HepG2 (cell line): ENCODE measurements around the gene MADCAM1. TPM values are rescaled to one million over a fixed set of nuclear protein-coding genes. Genes with fewer than 3 reads are reported as not detected.
A peak's percentile ranks its signal among the peaks of the same experiment; 100 is the strongest.

ENCODE experiments used
- CBX5 ChIP-seq: sonication (generic); formaldehyde crosslinking; IDR thresholded peaks from 2 replicates; pipeline ENCODE4 v1.4.0; 2020; ENCODE audit warnings: missing genetic modification reagents, borderline replicate concordance
- CSRNP1 ChIP-seq: sonication (generic); formaldehyde crosslinking; IDR thresholded peaks from 2 replicates; pipeline ENCODE4 v1.8.1; 2023; ENCODE audit warnings: mild to moderate bottlenecking, missing genetic modification reagents
- CTCF ChIP-seq: sonication (generic); formaldehyde crosslinking; IDR thresholded peaks from 2 replicates; pipeline ENCODE4 v1.5.0; 2020; ENCODE audit warnings: mild to moderate bottlenecking, missing genetic modification reagents, moderate library complexity
- EED ChIP-seq: sonication (generic); formaldehyde crosslinking; IDR thresholded peaks from 2 replicates; pipeline ENCODE4 v1.5.0; 2020; ENCODE audit warnings: mild to moderate bottlenecking, missing genetic modification reagents
- HOXD1 ChIP-seq: sonication (generic); formaldehyde crosslinking; IDR thresholded peaks from 2 replicates; pipeline ENCODE4 v1.5.0; 2020; ENCODE audit warnings: missing genetic modification reagents
- MEF2D ChIP-seq: sonication (generic); formaldehyde crosslinking; IDR thresholded peaks from 2 replicates; pipeline ENCODE4 v1.5.1; 2020; ENCODE audit warnings: mild to moderate bottlenecking, missing genetic modification reagents
- NR2C2 ChIP-seq: sonication (generic); formaldehyde crosslinking; IDR thresholded peaks from 2 replicates; pipeline ENCODE4 v1.4.0; 2020; ENCODE audit warnings: missing genetic modification reagents, mild to moderate bottlenecking, moderate library complexity, borderline replicate concordance
- RBM39 ChIP-seq: fragments of 200-400 bp; formaldehyde crosslinking; IDR thresholded peaks from one replicate; pipeline ENCODE4 v1.6.1; 2018; ENCODE audit warnings: antibody characterized with exemption, mild to moderate bottlenecking, low read depth, low read length; ENCODE audit not compliant: poor library complexity, severe bottlenecking
- RFX1 ChIP-seq: fragments of 450-650 bp; IDR thresholded peaks from 2 replicates; pipeline ENCODE4 v1.6.1; 2017
- RXRB ChIP-seq: IDR thresholded peaks from 2 replicates; pipeline ENCODE4 v1.6.1; 2016; ENCODE audit warnings: borderline replicate concordance, missing genetic modification reagents, missing compliant biosample characterization
- SATB2 ChIP-seq: sonication (generic); formaldehyde crosslinking; IDR thresholded peaks from 2 replicates; pipeline ENCODE4 v1.5.0; 2020; ENCODE audit warnings: missing genetic modification reagents
- SETDB1 ChIP-seq: sonication (generic); formaldehyde crosslinking; IDR thresholded peaks from 2 replicates; pipeline ENCODE4 v1.5.1; 2020; ENCODE audit warnings: missing genetic modification reagents, mild to moderate bottlenecking, borderline replicate concordance
- SMARCC2 ChIP-seq: fragments of 450-650 bp; IDR thresholded peaks from 2 replicates; pipeline ENCODE4 v1.6.1; 2017; ENCODE audit warnings: antibody characterized with exemption, mild to moderate bottlenecking
- SMARCE1 ChIP-seq: fragments of 450-650 bp; IDR thresholded peaks from 2 replicates; pipeline ENCODE4 v1.6.1; 2017; ENCODE audit warnings: borderline replicate concordance
- TRAFD1 ChIP-seq: sonication (generic); formaldehyde crosslinking; IDR thresholded peaks from 2 replicates; pipeline ENCODE4 v1.5.1; 2020; ENCODE audit warnings: missing genetic modification reagents, mild to moderate bottlenecking, borderline replicate concordance
- ZFP37 ChIP-seq: sonication (generic); formaldehyde crosslinking; IDR thresholded peaks from 2 replicates; pipeline ENCODE4 v1.4.0; 2020; ENCODE audit warnings: missing genetic modification reagents, borderline replicate concordance
- ZMYM2 ChIP-seq: sonication (generic); formaldehyde crosslinking; IDR thresholded peaks from 2 replicates; pipeline ENCODE4 v1.8.0; 2022; ENCODE audit warnings: mild to moderate bottlenecking, missing genetic modification reagents
- ZNF235 ChIP-seq: sonication (generic); formaldehyde crosslinking; IDR thresholded peaks from 2 replicates; pipeline ENCODE4 v1.8.1; 2023; ENCODE audit warnings: mild to moderate bottlenecking, missing genetic modification reagents, borderline replicate concordance
- ZNF512 ChIP-seq: sonication (generic); formaldehyde crosslinking; IDR thresholded peaks from 2 replicates; pipeline ENCODE4 v1.4.0; 2020; ENCODE audit warnings: mild to moderate bottlenecking, missing genetic modification reagents
- ZNF598 ChIP-seq: sonication (generic); formaldehyde crosslinking; IDR thresholded peaks from 2 replicates; pipeline ENCODE4 v1.5.1; 2020; ENCODE audit warnings: mild to moderate bottlenecking, missing genetic modification reagents, borderline replicate concordance
- ZNF614 ChIP-seq: IDR thresholded peaks from 2 replicates; pipeline ENCODE4 v1.6.1; 2018; ENCODE audit warnings: missing biosample characterization, missing genetic modification reagents, inconsistent platforms, borderline replicate concordance
- polyA plus RNA-seq, 8 experiments: library from polyadenylated mRNA; depleted of rRNA in 3 of 8; stranded (reverse) in 7 of 8; unstranded in 1 of 8; fragments of >200 nt; fragmentation: Illumina TruSeq in 4 of 8; extraction: Trizol in 4 of 8; gene quantifications; 2 replicates each; pipeline versions ENCODE4 v1.2.1 to v1.2.3, GENCODE V29; 2011 to 2016; ENCODE audit warnings: low read depth in 4 of 8, missing spikeins in 1 of 8, mixed read lengths in 1 of 8; ENCODE audit not compliant: insufficient read depth in 1 of 8
- total RNA-seq, 5 experiments: library from RNA; depleted of rRNA; stranded (reverse); fragments of >200 nt; fragmentation: Illumina TruSeq; extraction: Trizol; gene quantifications; 2 replicates each; pipeline ENCODE4 v1.2.3, GENCODE V29; 2016; ENCODE audit warnings: low read depth in 1 of 5

Gene MADCAM1
- total and polyA plus RNA-seq, 2 of the 13 experiments (the other 11 are each of a cell fraction or from before 2014, with no cell fraction given) = 0.29 to 0.33 TPM

- TF ChIP-seq SATB2 = no peak
- TF ChIP-seq ZNF512 (CRISPR knock-in tag) = no peak
- TF ChIP-seq ZNF598 (CRISPR knock-in tag) = 0 out of 2 replicates have a peak, but pooled peaks have one; percentile 21
- no peak for TF ChIP-seq RBM39
- TF ChIP-seq TRAFD1 (CRISPR knock-in tag) = no peak
- TF ChIP-seq RXRB (CRISPR knock-in tag) = peak; percentile 33; the same call in 1 of the 2 replicates
- TF ChIP-seq ZNF614 (CRISPR knock-in tag) = no peak
- no peak for TF ChIP-seq RFX1
- no peak for TF ChIP-seq CBX5 (CRISPR knock-in tag)
- peak; percentile 76; the same call in 1 of the 2 replicates for TF ChIP-seq CSRNP1 (CRISPR knock-in tag)
- peak; percentile 42; the same call in 1 of the 2 replicates for TF ChIP-seq ZNF235 (CRISPR knock-in tag)
- TF ChIP-seq MEF2D (CRISPR knock-in tag) = no peak
- no peak for TF ChIP-seq NR2C2 (CRISPR knock-in tag)
- TF ChIP-seq HOXD1 (CRISPR knock-in tag) = 0 out of 2 replicates have a peak, but pooled peaks have one; percentile 33
- no peak for TF ChIP-seq SETDB1 (CRISPR knock-in tag)
- no peak for TF ChIP-seq CTCF (CRISPR knock-in tag)
- no peak for TF ChIP-seq SMARCC2
- no peak for TF ChIP-seq SMARCE1
- TF ChIP-seq EED = peak; percentile 59
- TF ChIP-seq ZMYM2 (CRISPR knock-in tag) = no peak
- TF ChIP-seq ZFP37 = no peak
These were observed 34.4 kb upstream of the MADCAM1 start (continued) for GRCh38 chr19:461721-462551.
